ENCODE results near the gene ITGB1BP1. TPM values are rescaled to one million over a fixed set of nuclear protein-coding genes. Genes with fewer than 3 reads are reported as not detected.

Gene ITGB1BP1
- total RNA-seq, 1 donor from 2014 or later, result 98.0 TPM

DNA sequence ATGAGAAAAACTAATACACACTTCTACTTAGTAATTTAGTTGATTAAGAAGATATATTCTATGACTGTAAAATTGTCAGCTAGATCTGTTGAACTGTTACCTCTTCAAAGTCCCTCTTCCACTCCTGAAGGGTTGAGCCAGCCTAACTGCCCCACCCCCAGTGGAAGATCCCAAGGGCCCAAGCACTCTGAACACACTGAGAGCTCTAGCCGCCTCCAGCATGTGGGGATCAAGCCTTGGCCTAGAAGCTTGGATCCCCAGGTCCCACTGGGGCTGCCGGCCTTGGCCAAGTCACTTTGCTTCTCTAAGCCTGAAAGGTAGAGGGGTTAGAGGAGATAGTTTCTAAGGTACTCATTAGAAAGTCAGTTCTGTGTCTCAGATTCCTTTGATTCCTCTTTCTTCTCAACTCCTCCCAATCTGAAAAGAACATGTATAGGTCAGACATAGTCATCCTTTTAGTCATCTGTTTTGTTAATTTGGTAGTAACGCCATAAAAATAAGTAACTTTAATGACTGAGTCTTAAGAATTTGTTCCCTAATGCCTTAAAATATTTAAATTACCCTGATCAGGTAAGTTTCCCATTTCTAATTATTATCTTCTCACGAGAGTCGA, 5.7 kb upstream of the ITGB1BP1 start:
- no peak overlapping the region for H3K27ac Mint-ChIP-seq (ENCODE audit: unreplicated experiment)

DNA sequence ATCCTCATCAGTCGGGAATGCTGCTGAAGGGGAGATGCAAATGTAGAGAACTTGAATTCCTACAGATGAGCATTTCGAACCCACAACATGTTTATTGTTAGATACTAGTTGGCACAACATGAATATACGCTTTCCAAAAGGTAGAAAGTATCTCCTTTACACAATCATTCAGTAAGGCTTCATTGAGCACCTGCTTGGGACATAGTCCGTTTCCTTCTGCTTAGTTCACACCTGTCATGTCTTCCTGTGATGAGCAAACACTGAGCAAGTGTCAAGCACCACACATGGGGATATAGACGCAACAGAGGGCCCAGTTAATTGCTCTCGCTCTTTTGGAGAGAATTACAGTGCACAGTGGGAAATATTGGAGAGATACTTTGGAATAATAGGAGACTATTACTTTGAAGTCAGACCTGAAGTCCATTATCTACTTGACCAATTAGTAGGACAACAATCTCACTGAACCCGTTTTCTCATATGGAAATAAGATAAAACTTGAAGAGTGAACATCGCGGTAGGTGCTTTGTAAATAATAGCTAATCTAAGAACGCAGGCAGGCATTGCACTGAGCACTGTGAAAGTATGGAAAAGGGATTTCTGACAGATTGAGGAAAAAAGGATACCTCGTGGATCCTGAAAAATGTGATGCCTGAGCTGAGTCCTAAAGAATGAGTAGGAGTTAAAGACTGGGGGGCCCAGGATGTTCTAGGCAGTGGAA, 1.3 kb upstream of the ITGB1BP1 start:
- TF ChIP-seq, protein P1, sequence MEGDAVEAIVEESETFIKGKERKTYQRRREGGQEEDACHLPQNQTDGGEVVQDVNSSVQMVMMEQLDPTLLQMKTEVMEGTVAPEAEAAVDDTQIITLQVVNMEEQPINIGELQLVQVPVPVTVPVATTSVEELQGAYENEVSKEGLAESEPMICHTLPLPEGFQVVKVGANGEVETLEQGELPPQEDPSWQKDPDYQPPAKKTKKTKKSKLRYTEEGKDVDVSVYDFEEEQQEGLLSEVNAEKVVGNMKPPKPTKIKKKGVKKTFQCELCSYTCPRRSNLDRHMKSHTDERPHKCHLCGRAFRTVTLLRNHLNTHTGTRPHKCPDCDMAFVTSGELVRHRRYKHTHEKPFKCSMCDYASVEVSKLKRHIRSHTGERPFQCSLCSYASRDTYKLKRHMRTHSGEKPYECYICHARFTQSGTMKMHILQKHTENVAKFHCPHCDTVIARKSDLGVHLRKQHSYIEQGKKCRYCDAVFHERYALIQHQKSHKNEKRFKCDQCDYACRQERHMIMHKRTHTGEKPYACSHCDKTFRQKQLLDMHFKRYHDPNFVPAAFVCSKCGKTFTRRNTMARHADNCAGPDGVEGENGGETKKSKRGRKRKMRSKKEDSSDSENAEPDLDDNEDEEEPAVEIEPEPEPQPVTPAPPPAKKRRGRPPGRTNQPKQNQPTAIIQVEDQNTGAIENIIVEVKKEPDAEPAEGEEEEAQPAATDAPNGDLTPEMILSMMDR (IDR thresholded peaks at IDR 0.05), result no peak
- Mint-ChIP-seq H3K9me3 (ENCODE audit: unreplicated experiment) (no peaks in the 10 kb centered on the region), H3K27me3 (ENCODE audit: unreplicated experiment) (no peaks in the 10 kb centered on the region), H3K4me3 (ENCODE audit: unreplicated experiment) (no peak overlapping the region), H3K27ac (ENCODE audit: unreplicated experiment) (no peak overlapping the region), H3K36me3 (ENCODE audit: unreplicated experiment) (peaks cover 6% of the 10 kb centered on the region), H3K4me1 (ENCODE audit: unreplicated experiment) (peaks cover 19% of the 10 kb centered on the region)
- no peak for DNase-seq (ENCODE audit: extremely low spot score, unreplicated experiment)

More for the DNA sequence above, 5.7 kb upstream of the ITGB1BP1 start:
- Mint-ChIP-seq H3K9me3 (ENCODE audit: unreplicated experiment) (no peaks in the 10 kb centered on the region), H3K36me3 (ENCODE audit: unreplicated experiment) (peaks cover 37% of the 10 kb centered on the region), H3K4me3 (ENCODE audit: unreplicated experiment) (no peak overlapping the region), H3K4me1 (ENCODE audit: unreplicated experiment) (no peaks in the 10 kb centered on the region), H3K27me3 (ENCODE audit: unreplicated experiment) (no peaks in the 10 kb centered on the region)
- TF ChIP-seq, protein P1 (IDR thresholded peaks at IDR 0.05), result no peak
- no peak for DNase-seq (ENCODE audit: extremely low spot score, unreplicated experiment)

DNA sequence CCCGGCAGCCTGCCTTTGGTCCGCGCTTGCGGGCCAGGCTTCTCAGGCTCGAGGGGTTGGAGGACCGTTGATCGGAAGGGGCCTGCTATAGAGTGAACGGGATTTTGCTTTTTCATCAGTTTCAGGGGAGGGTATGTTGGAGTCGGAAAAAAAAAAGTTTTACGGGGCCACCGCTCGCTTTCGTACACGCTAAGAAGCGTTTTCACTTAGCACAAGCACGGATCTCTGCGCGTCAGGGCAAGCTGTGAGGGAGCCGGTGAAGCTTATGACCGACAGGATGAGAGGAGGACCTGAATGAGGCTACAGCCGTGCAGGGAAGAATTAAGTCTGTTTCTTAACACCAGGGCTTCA, 569 bp upstream of the ITGB1BP1 start:
- Mint-ChIP-seq H3K9me3 (ENCODE audit: unreplicated experiment) (no peaks in the 10 kb centered on the region), H3K27me3 (ENCODE audit: unreplicated experiment) (no peaks in the 10 kb centered on the region), H3K4me3 (ENCODE audit: unreplicated experiment) (no peak overlapping the region), H3K36me3 (ENCODE audit: unreplicated experiment) (peaks cover 2% of the 10 kb centered on the region), H3K27ac (ENCODE audit: unreplicated experiment) (no peak overlapping the region), H3K4me1 (ENCODE audit: unreplicated experiment) (peaks cover 19% of the 10 kb centered on the region)
- no peak for DNase-seq (ENCODE audit: extremely low spot score, unreplicated experiment)
- TF ChIP-seq, protein P1 (IDR thresholded peaks at IDR 0.05), result no peak

DNA sequence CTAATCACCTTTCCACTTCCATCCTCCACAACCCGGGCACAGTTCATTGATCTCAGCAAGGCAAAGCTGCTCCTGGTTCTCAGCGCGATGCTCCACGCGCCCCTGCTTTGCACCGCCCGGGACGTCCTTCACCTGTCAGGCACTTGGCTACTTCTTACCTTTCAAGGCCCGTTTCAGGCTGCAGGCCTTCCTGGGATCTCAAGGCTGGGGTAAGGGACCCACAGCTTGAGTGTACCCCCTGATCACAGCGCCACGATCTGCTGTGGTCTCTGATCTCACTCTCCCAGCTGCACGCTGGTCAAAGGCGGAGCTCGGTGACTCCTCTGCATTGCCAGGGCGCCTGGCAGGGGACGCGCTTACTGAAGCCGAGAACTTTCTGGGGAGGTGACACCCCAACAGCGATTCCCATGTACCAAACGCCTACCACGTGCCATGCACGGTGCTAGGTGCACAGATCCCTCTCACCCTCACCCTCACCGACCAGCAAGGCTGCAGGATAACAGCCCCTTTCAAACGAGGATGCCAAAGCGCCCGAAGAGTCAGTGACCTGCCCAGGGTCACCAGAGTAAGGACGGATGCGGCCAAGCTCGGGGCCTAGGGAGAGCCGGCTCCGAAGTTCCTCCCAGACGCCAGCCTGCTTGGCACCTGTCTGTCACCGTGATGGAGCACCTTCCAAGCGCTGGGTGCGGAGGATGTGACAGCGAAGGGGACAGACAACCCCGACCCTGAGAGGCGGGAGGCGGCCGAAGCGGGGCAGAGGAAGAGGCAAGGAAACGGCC, 818 bp downstream of the ITGB1BP1 start:
- H3K9me3 Mint-ChIP-seq (ENCODE audit: unreplicated experiment), result no peaks in the 10 kb centered on the region
- H3K27me3 Mint-ChIP-seq (ENCODE audit: unreplicated experiment), result no peaks in the 10 kb centered on the region
- DNase-seq (ENCODE audit: extremely low spot score, unreplicated experiment), result no peak
- peaks cover 21% of the 10 kb centered on the region for H3K4me1 Mint-ChIP-seq (ENCODE audit: unreplicated experiment)
- TF ChIP-seq, protein P1 (IDR thresholded peaks at IDR 0.05), result no peak
- peak overlapping the region; percentile 82 for H3K27ac Mint-ChIP-seq (ENCODE audit: unreplicated experiment)
- peak overlapping the region; percentile 88 for H3K4me3 Mint-ChIP-seq (ENCODE audit: unreplicated experiment)
- H3K36me3 Mint-ChIP-seq (ENCODE audit: unreplicated experiment), result peaks cover 6% of the 10 kb centered on the region

DNA sequence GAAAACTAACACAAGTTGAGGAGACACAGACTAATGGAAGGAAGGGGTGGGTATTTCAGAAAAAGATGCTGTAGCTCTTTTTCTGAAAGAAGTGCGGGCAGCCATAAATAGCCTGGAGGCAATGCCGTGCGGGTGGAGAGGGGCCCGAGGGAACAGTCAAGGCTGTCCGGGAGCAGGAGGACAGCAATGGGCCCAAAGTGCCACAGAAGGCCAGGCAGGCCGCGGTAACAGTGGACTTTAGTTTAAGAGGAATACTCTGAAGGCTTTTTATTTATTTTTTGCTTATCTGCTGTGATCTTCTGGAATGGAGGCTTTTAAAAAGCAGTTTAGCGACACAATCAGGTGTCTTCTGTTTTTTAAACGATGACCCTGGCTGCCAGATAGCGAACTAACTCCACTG, 2.8 kb downstream of the ITGB1BP1 start:
- Mint-ChIP-seq H3K36me3 (ENCODE audit: unreplicated experiment) (peaks cover 16% of the 10 kb centered on the region), H3K9me3 (ENCODE audit: unreplicated experiment) (no peaks in the 10 kb centered on the region), H3K4me3 (ENCODE audit: unreplicated experiment) (peak overlapping the region; percentile 23), H3K27ac (ENCODE audit: unreplicated experiment) (peak overlapping the region; percentile 5), H3K27me3 (ENCODE audit: unreplicated experiment) (no peaks in the 10 kb centered on the region), H3K4me1 (ENCODE audit: unreplicated experiment) (peaks cover 21% of the 10 kb centered on the region)
- no peak for DNase-seq (ENCODE audit: extremely low spot score, unreplicated experiment)
- TF ChIP-seq, protein P1 (IDR thresholded peaks at IDR 0.05), result no peak

All from osteocyte (in vitro differentiated cells).